Upper lobe of left lung (tissue), 4 donors: Measurements from ENCODE around the gene UACA.

Source experiments
- CTCF ChIP-seq, 6 experiments: fragments of 450-650 bp in 4 of 6; fragments of 200-600 bp in 2 of 6; sonication (generic) in 2 of 6; IDR thresholded peaks; one replicate each; pipeline ENCODE4 v1.5.1; 2016 to 2019; ENCODE audit warnings: antibody characterized with exemption in 6 of 6
- EP300 ChIP-seq, 4 donors: sonication (generic); formaldehyde crosslinking; IDR thresholded peaks; one replicate each; pipeline ENCODE4 v1.5.1; 2017; ENCODE audit warnings: antibody characterized with exemption in 4 of 4, control low read depth in 2 of 4
- POLR2A ChIP-seq, 4 donors: fragments of 450-650 bp; IDR thresholded peaks; one replicate each; pipeline ENCODE4 v1.5.1; 2016 to 2017; ENCODE audit warnings: antibody characterized with exemption in 4 of 4, mild to moderate bottlenecking in 2 of 4

- TF ChIP-seq CTCF (IDR thresholded peaks at IDR 0.05) (no peak), EP300 (IDR thresholded peaks at IDR 0.05) (no peak), POLR2A (IDR thresholded peaks at IDR 0.05) (no peak)
Observed at GRCh38 chr15:70783041-70783440, 19.7 kb upstream of the UACA start.
